Suprapubic skin (tissue), 4 donors: Measurements from ENCODE around the gene SAMD4A. TPM values are rescaled to one million over a fixed set of nuclear protein-coding genes. Genes with fewer than 3 reads are reported as not detected.

Experiments used
- DNase-seq, 2 donors: peaks; one replicate each; pipeline ENCODE4 v3.0.0-alpha.2; 2019; ENCODE audit warnings: low spot score in 2 of 2
- H3K27ac ChIP-seq: fragments of 200-600 bp; sonication (generic); one replicate; pipeline ENCODE4 v1.5.1; 2019
- H3K27me3 ChIP-seq: fragments of 200-600 bp; sonication (generic); one replicate; pipeline ENCODE4 v1.5.1; 2019
- H3K36me3 ChIP-seq: fragments of 200-600 bp; sonication (generic); one replicate; pipeline ENCODE4 v1.5.1; 2019
- H3K4me1 ChIP-seq: fragments of 200-600 bp; sonication (generic); one replicate; pipeline ENCODE4 v1.5.1; 2019
- H3K4me3 ChIP-seq: fragments of 200-600 bp; sonication (generic); one replicate; pipeline ENCODE4 v1.5.1; 2019; ENCODE audit warnings: mild to moderate bottlenecking
- H3K9me3 ChIP-seq: fragments of 200-600 bp; sonication (generic); one replicate; pipeline ENCODE4 v1.5.1; 2019
- EP300 ChIP-seq: sonication (generic); formaldehyde crosslinking; IDR thresholded peaks from one replicate; pipeline ENCODE4 v1.6.1; 2017; ENCODE audit warnings: antibody characterized with exemption
- POLR2A ChIP-seq, 2 donors: fragments of 450-650 bp; IDR thresholded peaks; one replicate each; pipeline ENCODE4 v1.6.1; 2017; ENCODE audit warnings: antibody characterized with exemption in 2 of 2, mild to moderate bottlenecking in 2 of 2, moderate library complexity in 2 of 2
- POLR2AphosphoS5 ChIP-seq, 3 donors: sonication (generic); formaldehyde crosslinking; IDR thresholded peaks; one replicate each; pipeline ENCODE4 v1.6.1; 2017; ENCODE audit warnings: antibody characterized with exemption in 3 of 3
- WGBS: methylation state at CpG from one replicate; pipeline ENCODE4 v1.1.5; 2018; 5-methylcytosine and 5-hydroxymethylcytosine counted together
- total RNA-seq, 4 donors: library from RNA; depleted of rRNA; stranded (reverse); fragments of >200 nt; gene quantifications; one replicate each; pipeline ENCODE4 v1.1.0, GENCODE V29; 2016
- TF ChIP-seq, protein P1 (sequence below), 2 donors: fragments of 200-600 bp in 1 of 2; fragments of 450-650 bp in 1 of 2; sonication (generic) in 1 of 2; IDR thresholded peaks; one replicate each; pipeline ENCODE4 v1.5.1; 2016 to 2019; ENCODE audit warnings: antibody characterized with exemption in 2 of 2, mild to moderate bottlenecking in 1 of 2, moderate library complexity in 1 of 2

The SAMD4A gene
- total RNA-seq, 4 donors from 2014 or later, result 7.7 to 26.6 (median 9.7) TPM

GRCh38 chr14:54577977-54578376 is 11.0 kb downstream of the SAMD4A start:
- no peak for DNase-seq
- H3K27me3 ChIP-seq, result no peaks in the 10 kb centered on the region
- H3K4me1 ChIP-seq, result peaks cover 3% of the 10 kb centered on the region
- no peaks in the 10 kb centered on the region for H3K36me3 ChIP-seq
- H3K9me3 ChIP-seq, result no peaks in the 10 kb centered on the region
- TF ChIP-seq EP300 (no peak), POLR2A (IDR thresholded peaks at IDR 0.05) (no peak), POLR2AphosphoS5 (IDR thresholded peaks at IDR 0.05) (no peak)
- TF ChIP-seq, protein P1, sequence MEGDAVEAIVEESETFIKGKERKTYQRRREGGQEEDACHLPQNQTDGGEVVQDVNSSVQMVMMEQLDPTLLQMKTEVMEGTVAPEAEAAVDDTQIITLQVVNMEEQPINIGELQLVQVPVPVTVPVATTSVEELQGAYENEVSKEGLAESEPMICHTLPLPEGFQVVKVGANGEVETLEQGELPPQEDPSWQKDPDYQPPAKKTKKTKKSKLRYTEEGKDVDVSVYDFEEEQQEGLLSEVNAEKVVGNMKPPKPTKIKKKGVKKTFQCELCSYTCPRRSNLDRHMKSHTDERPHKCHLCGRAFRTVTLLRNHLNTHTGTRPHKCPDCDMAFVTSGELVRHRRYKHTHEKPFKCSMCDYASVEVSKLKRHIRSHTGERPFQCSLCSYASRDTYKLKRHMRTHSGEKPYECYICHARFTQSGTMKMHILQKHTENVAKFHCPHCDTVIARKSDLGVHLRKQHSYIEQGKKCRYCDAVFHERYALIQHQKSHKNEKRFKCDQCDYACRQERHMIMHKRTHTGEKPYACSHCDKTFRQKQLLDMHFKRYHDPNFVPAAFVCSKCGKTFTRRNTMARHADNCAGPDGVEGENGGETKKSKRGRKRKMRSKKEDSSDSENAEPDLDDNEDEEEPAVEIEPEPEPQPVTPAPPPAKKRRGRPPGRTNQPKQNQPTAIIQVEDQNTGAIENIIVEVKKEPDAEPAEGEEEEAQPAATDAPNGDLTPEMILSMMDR (IDR thresholded peaks at IDR 0.05), result no peak
- H3K27ac ChIP-seq, result no peak overlapping the region
- no peak overlapping the region for H3K4me3 ChIP-seq
- 75% methylated on average over 3 of the region's 3 CpGs for WGBS

DNA sequence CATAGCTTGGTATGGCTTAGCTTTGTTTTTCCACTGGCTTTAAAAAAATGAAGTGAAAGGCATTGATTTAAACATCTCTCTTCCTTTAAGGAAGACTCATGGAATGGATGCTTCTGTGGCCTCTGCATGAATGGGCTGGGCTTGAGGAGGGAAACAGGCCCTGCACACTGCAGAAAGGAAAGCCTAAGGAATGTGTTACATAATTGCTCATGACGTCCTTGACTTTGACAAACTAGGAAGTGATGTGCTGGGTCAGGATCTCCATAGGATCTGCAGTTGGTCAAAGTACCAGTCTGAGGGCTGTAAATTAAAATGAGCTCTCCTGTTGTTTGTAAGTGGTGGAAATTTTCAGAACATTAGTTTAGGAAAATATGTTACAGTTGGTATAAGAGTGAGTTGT is 12.7 kb downstream of the SAMD4A start:
- Histone ChIP-seq H3K27me3 (no peaks in the 10 kb centered on the region), H3K27ac (no peak overlapping the region), H3K36me3 (no peaks in the 10 kb centered on the region), H3K9me3 (no peaks in the 10 kb centered on the region), H3K4me3 (no peak overlapping the region), H3K4me1 (peaks cover 3% of the 10 kb centered on the region)
- WGBS, result 21% methylated on average over 1 of the region's 1 CpG
- TF ChIP-seq POLR2A (IDR thresholded peaks at IDR 0.05) (no peak), POLR2AphosphoS5 (IDR thresholded peaks at IDR 0.05) (no peak), EP300 (no peak)
- TF ChIP-seq, protein P1 (IDR thresholded peaks at IDR 0.05), result no peak
- DNase-seq, result no peak

GRCh38 chr14:54580933-54581332 is 14.0 kb downstream of the SAMD4A start:
- Histone ChIP-seq H3K36me3 (no peaks in the 10 kb centered on the region), H3K4me3 (no peak overlapping the region), H3K27ac (no peak overlapping the region), H3K27me3 (no peaks in the 10 kb centered on the region), H3K4me1 (peaks cover 3% of the 10 kb centered on the region), H3K9me3 (no peaks in the 10 kb centered on the region)
- 100% methylated on average over 3 of the region's 3 CpGs for WGBS
- no peak for TF ChIP-seq POLR2AphosphoS5 (IDR thresholded peaks at IDR 0.05)
- TF ChIP-seq, protein P1 (IDR thresholded peaks at IDR 0.05), result no peak
- DNase-seq, result no peak

GRCh38 chr14:54582334-54582733 is 15.4 kb downstream of the SAMD4A start:
- H3K9me3 ChIP-seq, result no peaks in the 10 kb centered on the region
- no peak overlapping the region for H3K4me3 ChIP-seq
- no peak overlapping the region for H3K27ac ChIP-seq
- H3K27me3 ChIP-seq, result no peaks in the 10 kb centered on the region
- TF ChIP-seq POLR2A (IDR thresholded peaks at IDR 0.05) (no peak), EP300 (no peak), POLR2AphosphoS5 (IDR thresholded peaks at IDR 0.05) (no peak)
- TF ChIP-seq, protein P1 (IDR thresholded peaks at IDR 0.05), result no peak
- WGBS, result 90% methylated on average over 7 of the region's 7 CpGs
- H3K4me1 ChIP-seq, result no peaks in the 10 kb centered on the region
- H3K36me3 ChIP-seq, result no peaks in the 10 kb centered on the region
- no peak for DNase-seq

DNA sequence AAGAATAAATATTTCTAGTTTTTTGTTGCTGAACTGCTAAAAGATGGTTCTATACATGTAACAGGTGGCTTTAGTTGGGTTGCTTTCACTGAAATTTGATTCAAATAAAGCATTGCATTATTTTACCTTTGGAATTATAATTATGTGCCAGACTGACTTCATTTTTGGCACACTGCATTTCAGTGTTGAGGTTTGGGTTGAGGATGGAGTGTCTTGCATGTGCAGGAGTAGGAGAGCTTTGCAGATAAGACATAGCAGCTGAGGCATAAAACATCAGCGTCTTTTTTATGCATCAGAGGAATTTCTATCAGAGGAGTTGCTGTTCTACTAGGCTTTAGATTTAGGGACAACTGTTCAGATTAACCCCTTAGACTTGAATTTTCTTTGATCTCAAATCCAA is 17.2 kb downstream of the SAMD4A start:
- TF ChIP-seq, protein P1 (IDR thresholded peaks at IDR 0.05), result no peak
- TF ChIP-seq POLR2AphosphoS5 (IDR thresholded peaks at IDR 0.05) (no peak), POLR2A (IDR thresholded peaks at IDR 0.05) (no peak)
- Histone ChIP-seq H3K27me3 (no peaks in the 10 kb centered on the region), H3K4me1 (no peaks in the 10 kb centered on the region), H3K27ac (no peak overlapping the region), H3K9me3 (no peaks in the 10 kb centered on the region), H3K4me3 (no peak overlapping the region), H3K36me3 (no peaks in the 10 kb centered on the region)
- 44% methylated on average over 1 of the region's 1 CpG for WGBS
- DNase-seq, result no peak
